EL (cell line): ENCODE measurements around the gene LSM12.

Source experiments
- DNase-seq: peaks from one replicate; pipeline ENCODE4 v3.0.0-alpha.2; 2016

LSM12 gene

GRCh38 chr17:44095647-44096496, 29.4 kb upstream of the LSM12 start:
- DNase-seq = peak; percentile 93

GRCh38 chr17:44095388-44095646, 28.8 kb upstream of the LSM12 start:
- DNase-seq = no peak

GRCh38 chr17:44094701-44095387, 28.4 kb upstream of the LSM12 start:
- DNase-seq = no peak

GRCh38 chr17:44093231-44093900, 26.9 kb upstream of the LSM12 start:
- DNase-seq = no peak

- no peak for DNase-seq
Observed at GRCh38 chr17:44092051-44092450, 25.6 kb upstream of the LSM12 start.

- DNase-seq = no peak
Observed at GRCh38 chr17:44091200-44091997, 24.9 kb upstream of the LSM12 start.

- DNase-seq = no peak
Observed at GRCh38 chr17:44088254-44088653, 21.8 kb upstream of the LSM12 start.

GRCh38 chr17:44087319-44087718, 20.8 kb upstream of the LSM12 start:
- no peak for DNase-seq

- peak; percentile 93 for DNase-seq
Observed at GRCh38 chr17:44086364-44087311, 20.2 kb upstream of the LSM12 start.

GRCh38 chr17:44085908-44086307, 19.4 kb upstream of the LSM12 start:
- no peak for DNase-seq

- DNase-seq = no peak
Observed at GRCh38 chr17:44084921-44085320, 18.4 kb upstream of the LSM12 start.

GRCh38 chr17:44084131-44084538, 17.7 kb upstream of the LSM12 start:
- peak; percentile 28 for DNase-seq

- no peak for DNase-seq
Observed at GRCh38 chr17:44083250-44083849, 16.9 kb upstream of the LSM12 start.

GRCh38 chr17:44082256-44082927, 15.9 kb upstream of the LSM12 start:
- DNase-seq = peak; percentile 35

GRCh38 chr17:44081681-44082080, 15.2 kb upstream of the LSM12 start:
- DNase-seq = no peak

GRCh38 chr17:44079877-44080821, 13.7 kb upstream of the LSM12 start:
- DNase-seq = no peak

- DNase-seq = no peak
Observed at GRCh38 chr17:44078412-44078811, 11.9 kb upstream of the LSM12 start.

GRCh38 chr17:44077595-44077909, 11.1 kb upstream of the LSM12 start:
- DNase-seq = no peak

GRCh38 chr17:44076716-44077594, 10.5 kb upstream of the LSM12 start:
- DNase-seq = no peak
